Measurements from ENCODE around the gene SANBR.

SANBR gene

DNA sequence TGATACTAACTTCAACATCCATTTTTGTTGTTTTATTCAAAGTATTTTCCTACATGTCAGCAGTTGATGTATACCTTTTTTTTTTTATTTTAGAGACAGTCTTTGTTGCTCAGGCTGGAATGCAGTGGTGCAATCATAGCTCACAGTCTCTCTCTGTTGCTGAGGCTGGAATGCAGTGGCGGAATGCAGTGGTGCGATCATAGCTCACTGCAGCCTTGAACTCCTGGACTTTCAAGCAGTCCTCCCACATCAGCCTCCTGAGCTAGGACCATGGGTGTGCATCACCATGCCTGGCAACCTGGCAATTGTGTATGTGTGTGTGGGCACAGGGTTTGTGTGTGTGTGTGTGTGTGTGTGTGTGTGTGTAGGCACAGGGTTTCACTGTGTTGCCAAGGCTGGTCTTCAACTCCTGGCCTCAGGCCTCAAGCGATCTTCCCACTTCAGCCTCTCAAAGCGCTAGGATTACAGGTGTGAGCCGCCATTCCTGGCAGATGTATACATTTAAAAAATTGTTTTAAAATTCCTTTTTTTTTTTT is 24.8 kb downstream of the SANBR start:
- DNase-seq (ENCODE audit: low spot score), result no peak

DNA sequence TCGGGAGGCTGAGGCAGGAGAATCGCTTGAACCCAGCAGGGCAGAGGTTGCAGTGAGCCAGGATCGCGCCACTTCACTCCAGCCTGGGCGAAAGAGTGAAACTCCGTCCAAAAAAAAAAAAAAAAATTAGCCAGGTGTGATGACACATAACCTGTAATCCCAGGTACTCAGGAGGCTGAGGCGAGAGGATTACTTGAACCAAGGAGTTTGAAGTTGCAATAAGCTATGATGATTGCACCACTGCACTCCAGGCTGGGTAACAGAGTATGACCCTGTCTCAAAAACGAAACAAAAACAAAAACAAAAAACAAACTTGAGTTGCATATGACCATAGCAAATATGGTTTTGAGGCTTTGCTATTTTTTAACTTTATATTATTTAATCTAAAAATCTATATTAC is 25.8 kb downstream of the SANBR start:
- DNase-seq (ENCODE audit: low spot score), result no peak

DNA sequence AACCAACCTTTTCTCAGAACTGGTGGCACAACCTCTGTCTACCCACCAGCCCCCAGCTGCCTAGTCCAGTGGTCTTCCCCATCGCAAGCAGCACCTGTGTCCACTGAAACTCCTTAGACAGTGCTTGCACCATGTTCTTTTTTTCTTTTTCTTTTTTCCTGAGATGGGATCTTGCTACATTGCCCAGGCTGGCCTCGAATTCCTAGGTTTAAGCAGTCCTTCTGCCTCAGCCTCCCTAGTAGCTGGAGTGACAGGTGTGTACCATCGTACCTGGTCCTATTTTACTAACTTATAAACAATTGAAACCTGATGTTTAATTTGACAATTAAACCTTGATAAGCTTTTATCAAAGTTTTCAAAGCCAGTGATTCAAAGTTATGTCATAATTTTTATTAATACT is 30.8 kb downstream of the SANBR start:
- DNase-seq (ENCODE audit: low spot score), result no peak

DNA sequence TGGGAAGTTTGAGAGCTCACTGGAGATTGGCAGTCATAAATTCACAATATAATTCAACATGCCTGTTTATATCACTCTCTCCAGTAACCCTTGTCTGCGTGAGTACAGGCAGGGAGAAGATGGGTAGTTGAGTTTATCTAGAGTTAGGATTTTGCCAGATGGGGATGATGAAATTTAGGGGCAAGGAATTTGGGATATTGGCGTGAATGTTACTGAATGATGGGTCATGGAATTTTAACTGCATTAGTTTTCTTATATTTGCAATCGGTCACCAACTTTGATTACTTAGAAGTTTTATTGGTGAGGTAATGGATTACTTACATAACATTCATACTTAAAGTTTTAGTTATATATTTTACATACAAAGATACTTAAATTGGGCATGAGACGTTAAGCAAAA is 35.1 kb downstream of the SANBR start:
- DNase-seq (ENCODE audit: low spot score), result no peak

DNA sequence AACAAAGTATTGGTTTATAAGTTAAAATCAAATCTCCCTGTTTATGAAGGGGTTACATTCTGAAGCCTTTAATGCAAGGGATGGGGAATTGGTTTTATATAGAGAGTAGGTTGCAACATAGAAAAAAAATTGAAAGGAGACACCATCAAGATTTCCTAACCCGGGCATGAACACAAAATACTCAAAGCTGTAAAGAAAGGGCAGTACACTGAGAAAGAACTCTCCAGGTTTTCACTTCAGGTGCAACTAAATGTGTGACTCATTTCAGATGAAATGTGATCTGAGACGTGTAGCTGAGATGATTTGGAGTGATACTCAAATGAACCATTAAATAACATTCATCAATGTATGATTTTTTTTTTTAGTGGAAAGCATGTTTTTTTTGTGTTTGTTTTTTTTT is 43.6 kb downstream of the SANBR start:
- no peak for DNase-seq (ENCODE audit: low spot score)

DNA sequence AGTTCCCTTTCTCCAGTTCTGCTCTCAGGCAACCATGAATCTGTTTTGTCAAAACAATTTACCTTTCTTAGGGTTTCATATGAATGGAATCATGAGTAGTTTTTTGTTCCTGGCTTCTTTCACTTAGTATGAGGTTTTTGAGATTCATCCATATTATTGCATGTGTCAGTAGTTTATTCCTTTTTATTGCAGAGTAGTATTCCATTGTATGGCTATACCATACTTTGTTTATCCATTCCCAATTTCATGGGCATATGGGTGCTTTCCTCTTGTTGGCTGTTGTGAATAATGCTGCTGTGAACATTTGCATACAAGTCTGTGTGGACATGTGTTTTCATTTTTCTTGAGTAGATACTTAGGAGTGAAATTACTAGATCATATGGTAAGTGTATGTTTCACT is 46.0 kb downstream of the SANBR start:
- no peak for DNase-seq (ENCODE audit: low spot score)

DNA sequence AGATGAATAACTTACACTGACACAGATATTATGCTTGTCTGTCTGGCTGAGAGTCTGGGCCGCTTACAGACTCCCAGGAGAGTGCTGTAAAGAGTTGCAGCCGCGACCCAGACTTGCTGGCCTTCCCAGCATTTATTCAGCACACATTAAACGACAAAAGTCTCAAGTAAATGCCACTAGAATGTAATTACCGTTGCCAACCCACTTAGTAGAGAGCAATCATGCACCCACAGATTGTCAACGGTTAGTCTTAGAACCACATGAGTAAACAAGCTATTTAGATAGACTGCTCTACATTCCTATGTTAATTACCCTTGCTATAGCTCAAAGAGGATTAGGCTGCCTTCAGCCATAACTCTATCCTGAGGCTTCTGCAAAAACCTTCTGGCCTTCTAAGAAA is 48.5 kb downstream of the SANBR start:
- DNase-seq (ENCODE audit: low spot score), result no peak
